SJCRH30 (cell line): Measurements from ENCODE around the gene ATXN10. TPM values are rescaled to one million over a fixed set of nuclear protein-coding genes. Genes with fewer than 3 reads are reported as not detected.

ENCODE experiments used
- DNase-seq, 2 experiments: peaks; one replicate each; pipeline ENCODE4 v3.0.0-alpha.2; 2015 to 2020
- H3K27ac ChIP-seq: fragments of 250-450 bp; sonication (Bioruptor Pico); 2 replicates; pipeline ENCODE4 v1.5.1; 2020; ENCODE audit warnings: mild to moderate bottlenecking, moderate library complexity
- H3K27me3 ChIP-seq: fragments of 250-450 bp; sonication (Bioruptor Pico); 2 replicates; pipeline ENCODE4 v1.5.1; 2020; ENCODE audit warnings: mild to moderate bottlenecking, moderate library complexity
- H3K36me3 ChIP-seq: fragments of 250-450 bp; sonication (Bioruptor Pico); 2 replicates; pipeline ENCODE4 v1.5.1; 2020; ENCODE audit warnings: mild to moderate bottlenecking, moderate library complexity
- H3K4me1 ChIP-seq: fragments of 250-450 bp; sonication (Bioruptor Pico); 2 replicates; pipeline ENCODE4 v1.5.1; 2020; ENCODE audit warnings: mild to moderate bottlenecking, moderate library complexity
- H3K4me3 ChIP-seq: fragments of 250-450 bp; sonication (Bioruptor Pico); 2 replicates; pipeline ENCODE4 v1.5.1; 2020; ENCODE audit warnings: mild to moderate bottlenecking, moderate library complexity
- H3K9me3 ChIP-seq: fragments of 250-450 bp; sonication (Bioruptor Pico); replicated peaks from 2 replicates; pipeline ENCODE4 v1.5.1; 2020; ENCODE audit warnings: mild to moderate bottlenecking, moderate library complexity
- total RNA-seq: library from RNA; depleted of rRNA; stranded (reverse); fragments of >200 nt; shearing (Covaris generic); gene quantifications from 2 replicates; pipeline ENCODE4 v1.2.3, GENCODE V29; 2014

Gene ATXN10
- total RNA-seq, 1 experiment from 2014 or later, result 38.4 TPM

DNA sequence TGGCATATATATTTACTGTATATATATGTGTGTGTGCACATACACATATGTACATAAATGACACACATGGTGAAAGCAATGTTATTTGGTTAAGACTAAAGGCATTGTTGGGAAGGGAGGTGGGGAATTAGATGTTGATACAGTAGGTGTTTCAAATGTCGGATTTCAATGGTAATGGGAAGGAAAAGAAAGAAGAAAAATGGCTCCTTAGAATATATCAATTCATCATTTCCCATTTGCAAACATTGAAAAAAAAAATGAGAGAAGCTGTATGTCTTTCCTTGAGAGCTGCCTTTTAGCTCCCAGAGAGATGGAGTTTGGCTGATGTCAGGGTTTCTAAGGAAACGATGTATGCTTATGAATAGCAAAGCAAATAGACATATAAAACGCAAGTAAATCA is 33.4 kb upstream of the ATXN10 start:
- 0 out of 2 replicates have a peak, but pooled peaks cover 7% of the 10 kb centered on the region for H3K27me3 ChIP-seq
- H3K4me3 ChIP-seq, result no peak overlapping the region
- H3K9me3 ChIP-seq, result no peaks in the 10 kb centered on the region
- H3K4me1 ChIP-seq, result peaks cover 7% of the 10 kb centered on the region; the same call in 1 of the 2 replicates
- no peak overlapping the region for H3K27ac ChIP-seq
- no peaks in the 10 kb centered on the region for H3K36me3 ChIP-seq
- no peak for DNase-seq

DNA sequence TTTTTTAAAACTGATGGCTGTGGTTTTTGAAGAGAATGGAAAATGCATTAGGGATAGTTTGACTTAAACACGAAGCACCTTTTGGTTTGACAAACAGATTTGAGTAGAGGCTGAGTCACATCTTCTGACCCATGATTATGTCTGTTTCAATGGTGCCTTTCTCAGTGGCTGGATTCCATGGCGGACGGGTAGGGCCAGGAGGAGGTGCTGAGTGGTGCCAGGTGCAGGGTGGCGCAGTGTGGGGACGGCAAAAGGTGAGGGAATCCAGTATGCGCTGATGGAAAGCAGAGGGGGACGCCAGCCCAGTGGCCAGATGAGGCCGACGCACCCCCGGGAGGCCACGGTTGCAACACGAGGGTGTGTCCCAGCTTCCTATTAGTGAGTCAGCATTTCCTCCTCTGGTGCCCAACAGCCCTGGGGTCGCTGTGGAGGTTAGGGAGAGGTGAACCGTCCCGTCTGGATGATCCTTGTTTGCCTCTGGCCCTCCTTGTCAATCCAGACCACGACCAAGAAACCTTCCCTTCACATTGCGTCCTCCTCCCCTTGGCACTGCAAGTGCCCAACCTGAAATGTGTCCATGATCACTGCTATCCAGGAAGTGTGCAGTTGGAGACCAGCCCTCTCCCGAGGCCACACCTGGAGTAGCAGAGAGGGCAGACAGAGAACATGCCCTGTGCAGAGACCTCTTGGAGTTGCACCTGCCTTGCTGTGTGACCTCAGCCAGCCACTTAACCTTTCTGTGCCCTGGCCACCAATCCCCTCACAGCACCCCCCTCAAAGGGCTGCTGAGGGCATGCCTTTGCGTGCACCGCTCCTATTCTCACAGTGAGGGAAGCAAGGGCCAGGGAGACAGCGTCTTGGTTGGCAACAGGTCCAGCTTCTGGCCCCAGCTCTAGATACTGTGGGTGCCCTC is 32.5 kb upstream of the ATXN10 start:
- Histone ChIP-seq H3K9me3 (no peaks in the 10 kb centered on the region), H3K4me1 (peaks cover 7% of the 10 kb centered on the region; the same call in 1 of the 2 replicates), H3K27me3 (0 out of 2 replicates have a peak, but pooled peaks cover 7% of the 10 kb centered on the region), H3K36me3 (no peaks in the 10 kb centered on the region), H3K4me3 (no peak overlapping the region), H3K27ac (no peak overlapping the region)
- no peak for DNase-seq

DNA sequence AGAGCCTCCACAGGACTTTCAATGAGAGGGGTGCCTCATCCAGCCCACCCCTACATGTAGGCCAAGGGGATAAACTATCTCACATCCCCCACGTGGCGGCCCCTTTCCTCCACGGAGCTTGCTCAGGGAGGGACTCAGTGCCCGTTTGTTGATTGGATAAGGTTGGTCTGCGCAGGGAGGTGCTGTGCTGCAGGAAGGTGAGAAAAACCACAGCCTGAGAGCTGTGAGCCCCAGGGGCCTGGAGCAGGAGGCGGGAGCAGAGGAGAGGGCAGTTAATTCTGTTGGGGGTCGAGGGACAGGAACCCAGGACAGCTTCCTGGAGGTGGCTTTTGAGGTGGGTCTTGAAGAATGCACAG is 31.9 kb upstream of the ATXN10 start:
- H3K4me1 ChIP-seq, result peaks cover 7% of the 10 kb centered on the region; the same call in 1 of the 2 replicates
- H3K4me3 ChIP-seq, result no peak overlapping the region
- no peak overlapping the region for H3K27ac ChIP-seq
- H3K9me3 ChIP-seq, result no peaks in the 10 kb centered on the region
- no peaks in the 10 kb centered on the region for H3K36me3 ChIP-seq
- 0 out of 2 replicates have a peak, but pooled peaks cover 7% of the 10 kb centered on the region for H3K27me3 ChIP-seq
- no peak for DNase-seq

DNA sequence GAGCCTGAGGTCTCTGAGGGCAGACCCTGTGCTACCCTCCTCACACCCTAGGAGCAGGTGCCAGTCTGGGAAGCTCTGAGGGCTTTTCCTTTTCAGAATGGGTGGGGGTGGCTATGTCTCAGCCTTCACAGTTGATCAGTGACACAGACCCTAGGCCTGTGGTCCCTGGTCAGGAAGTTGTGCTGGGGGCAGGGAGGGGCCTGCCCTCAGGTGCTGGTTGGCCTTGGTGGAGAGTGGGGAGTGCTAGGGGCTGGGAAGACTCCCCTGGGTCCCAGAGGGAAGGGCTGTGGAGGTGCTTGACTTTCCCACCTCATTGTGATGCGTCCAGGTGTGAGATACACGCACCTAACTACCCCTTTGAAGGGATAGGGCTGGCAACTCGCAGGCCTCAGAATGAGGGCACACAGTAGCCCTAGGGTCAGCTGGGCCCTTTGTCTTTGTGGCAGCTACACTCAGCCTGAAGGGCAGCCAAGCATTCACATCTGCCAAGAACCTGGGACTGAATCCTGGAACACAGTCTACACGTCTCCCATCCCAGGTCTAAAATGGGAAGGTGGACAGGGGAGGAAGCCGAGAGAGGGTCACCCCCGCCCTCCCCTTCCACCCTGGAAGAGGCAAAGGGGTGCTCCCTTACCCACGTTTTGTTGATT is 31.2 kb upstream of the ATXN10 start:
- no peak for DNase-seq
- Histone ChIP-seq H3K9me3 (no peaks in the 10 kb centered on the region), H3K4me3 (no peak overlapping the region), H3K36me3 (no peaks in the 10 kb centered on the region), H3K4me1 (peaks cover 7% of the 10 kb centered on the region; the same call in 1 of the 2 replicates), H3K27me3 (0 out of 2 replicates have a peak, but pooled peaks cover 7% of the 10 kb centered on the region), H3K27ac (no peak overlapping the region)

DNA sequence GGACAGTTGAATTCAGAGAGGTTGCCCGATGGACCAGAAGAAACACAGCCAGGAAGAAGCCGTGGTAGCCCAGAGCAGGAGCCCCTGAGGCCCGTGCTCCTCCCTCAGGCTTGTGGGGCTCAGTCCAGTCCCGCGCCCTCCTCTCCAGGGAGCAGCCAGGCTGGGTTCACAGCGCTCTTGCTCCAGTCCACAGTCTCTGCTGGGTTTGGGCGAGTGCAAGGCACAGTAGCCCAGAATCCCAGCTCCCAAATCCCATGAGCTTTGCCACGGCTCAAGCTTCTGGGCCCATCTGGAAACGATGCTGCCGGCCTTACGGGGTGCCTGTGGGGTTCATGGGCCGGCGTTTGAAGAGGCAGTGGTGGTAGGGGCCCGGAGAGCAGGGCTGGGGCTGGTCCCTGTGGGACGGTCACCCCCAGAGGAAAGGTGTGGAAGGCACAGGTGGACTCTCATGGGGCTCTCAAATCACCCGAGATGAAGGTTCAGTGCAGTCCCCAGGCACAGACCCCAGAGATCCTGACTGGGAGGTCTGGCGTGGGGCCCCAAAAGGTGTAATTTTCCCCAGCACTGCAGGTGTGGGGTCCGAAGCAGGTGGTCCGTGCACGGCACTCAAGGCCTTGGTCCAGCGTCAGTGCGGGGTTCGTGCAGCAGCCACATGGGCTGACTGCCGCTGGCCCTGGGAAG is 30.6 kb upstream of the ATXN10 start:
- H3K4me1 ChIP-seq, result peaks cover 4% of the 10 kb centered on the region; the same call in 1 of the 2 replicates
- DNase-seq, result no peak
- no peak overlapping the region for H3K27ac ChIP-seq
- no peaks in the 10 kb centered on the region for H3K36me3 ChIP-seq
- H3K27me3 ChIP-seq, result 0 out of 2 replicates have a peak, but pooled peaks cover 7% of the 10 kb centered on the region
- no peaks in the 10 kb centered on the region for H3K9me3 ChIP-seq
- H3K4me3 ChIP-seq, result no peak overlapping the region

DNA sequence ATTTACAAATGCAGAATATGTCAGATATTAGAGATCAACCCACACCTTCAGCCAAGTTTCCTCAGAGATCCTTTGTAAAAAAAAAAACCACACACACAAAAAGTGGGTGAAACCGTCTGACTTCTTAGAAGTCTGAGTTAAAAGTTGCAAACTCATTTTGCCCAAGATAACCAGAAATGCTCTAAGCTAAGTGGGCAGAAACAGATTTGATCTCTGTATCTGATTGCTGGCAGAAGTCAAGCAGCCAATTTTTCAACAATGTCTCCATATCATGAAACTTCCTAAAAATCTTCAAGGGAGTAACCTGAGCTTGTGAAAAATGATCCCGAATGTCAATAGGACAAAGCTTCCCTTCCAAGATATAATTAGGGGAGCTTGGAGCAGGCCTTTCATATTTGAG is 28.6 kb upstream of the ATXN10 start:
- H3K27me3 ChIP-seq, result 0 out of 2 replicates have a peak, but pooled peaks cover 7% of the 10 kb centered on the region
- DNase-seq, result no peak
- H3K36me3 ChIP-seq, result no peaks in the 10 kb centered on the region
- no peaks in the 10 kb centered on the region for H3K9me3 ChIP-seq
- H3K27ac ChIP-seq, result no peak overlapping the region
- H3K4me1 ChIP-seq, result no peaks in the 10 kb centered on the region
- no peak overlapping the region for H3K4me3 ChIP-seq

DNA sequence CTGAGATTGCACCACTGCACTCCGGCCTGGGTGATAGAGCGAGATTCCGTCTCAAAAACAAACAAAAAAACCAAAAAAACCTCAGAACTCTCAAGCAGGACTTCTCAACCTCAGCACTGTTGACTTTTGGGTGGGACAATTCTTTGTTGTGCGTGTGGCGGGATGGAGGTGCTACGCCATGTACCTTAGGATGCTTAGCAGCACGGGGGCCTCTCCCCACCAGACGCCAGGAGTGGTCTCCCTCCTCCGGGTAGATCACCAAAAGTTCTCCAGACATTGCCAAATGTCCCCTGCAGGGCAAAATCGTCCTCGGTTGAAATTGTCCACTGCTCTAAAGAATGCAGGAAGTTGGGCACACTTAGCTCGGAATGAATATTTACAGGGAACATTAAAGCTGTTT is 26.9 kb upstream of the ATXN10 start:
- Histone ChIP-seq H3K27me3 (0 out of 2 replicates have a peak, but pooled peaks cover 7% of the 10 kb centered on the region), H3K9me3 (no peaks in the 10 kb centered on the region), H3K27ac (no peak overlapping the region), H3K4me1 (no peaks in the 10 kb centered on the region), H3K4me3 (no peak overlapping the region), H3K36me3 (no peaks in the 10 kb centered on the region)
- DNase-seq, result no peak

DNA sequence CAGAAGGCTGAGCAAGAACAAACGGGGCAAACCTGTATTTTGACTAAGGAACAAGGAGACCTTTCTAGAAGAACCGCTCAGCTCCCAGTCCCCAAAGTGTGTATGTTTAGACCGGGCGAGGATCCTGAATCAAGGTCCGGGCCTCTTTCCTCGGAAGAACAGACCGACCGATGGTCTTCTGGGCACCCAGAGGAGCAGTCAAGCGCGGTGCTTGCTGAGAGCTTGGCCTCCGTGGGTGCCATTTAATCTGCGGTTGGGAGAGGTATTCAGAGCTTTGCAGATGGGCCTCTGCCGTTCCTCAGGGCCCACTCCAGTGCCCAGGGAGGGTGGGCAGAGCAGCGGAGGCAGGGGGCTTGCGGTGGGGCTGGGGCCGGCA is 26.5 kb upstream of the ATXN10 start:
- 0 out of 2 replicates have a peak, but pooled peaks cover 5% of the 10 kb centered on the region for H3K27me3 ChIP-seq
- no peak overlapping the region for H3K27ac ChIP-seq
- no peak for DNase-seq
- no peaks in the 10 kb centered on the region for H3K4me1 ChIP-seq
- H3K36me3 ChIP-seq, result no peaks in the 10 kb centered on the region
- no peaks in the 10 kb centered on the region for H3K9me3 ChIP-seq
- no peak overlapping the region for H3K4me3 ChIP-seq

DNA sequence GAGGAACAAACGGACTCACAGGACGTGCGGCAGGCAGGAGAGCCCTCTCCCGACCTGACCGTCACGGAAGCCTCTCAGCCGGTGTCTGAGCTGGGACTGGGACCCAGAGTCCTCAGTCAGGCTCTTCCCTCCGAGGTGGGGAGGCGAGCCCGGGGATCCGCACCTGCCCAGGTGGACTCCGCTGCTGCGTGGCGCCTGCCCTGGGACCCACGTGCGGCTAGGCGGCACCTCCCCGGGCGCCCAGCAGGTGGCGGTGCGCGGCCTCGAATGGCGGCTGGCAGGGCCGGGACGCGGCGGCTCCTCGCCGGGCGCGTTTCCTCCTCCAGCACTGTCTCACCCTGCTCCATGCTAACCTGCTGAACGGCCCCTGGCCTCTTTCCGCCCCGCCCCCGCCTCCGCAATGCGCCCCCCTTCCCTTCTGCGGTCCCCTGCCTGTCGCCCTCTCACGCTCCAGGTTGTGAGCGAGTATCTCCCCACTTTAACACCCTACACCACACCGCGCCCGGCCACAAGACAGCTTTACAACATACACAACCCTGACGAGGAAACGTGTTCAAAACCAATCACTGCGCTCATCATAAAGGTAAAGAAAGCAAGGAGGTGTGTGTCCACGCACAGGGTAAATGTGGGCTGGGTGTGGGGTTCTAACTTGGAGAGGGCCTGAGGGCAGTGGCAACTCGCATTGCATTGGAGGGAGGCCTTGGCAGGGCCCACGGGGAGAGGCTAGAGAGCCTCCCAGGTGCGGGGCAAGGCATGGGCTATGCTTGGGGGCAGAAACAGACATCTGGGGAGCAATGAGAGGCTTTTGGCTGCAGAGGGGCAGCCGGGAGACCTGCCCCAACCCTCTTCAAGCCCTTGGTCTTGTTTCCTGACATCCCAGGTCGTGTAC is 25.9 kb upstream of the ATXN10 start:
- DNase-seq, result peak; percentile 23 to 51
- Histone ChIP-seq H3K27me3 (no peaks in the 10 kb centered on the region), H3K4me3 (no peak overlapping the region)

DNA sequence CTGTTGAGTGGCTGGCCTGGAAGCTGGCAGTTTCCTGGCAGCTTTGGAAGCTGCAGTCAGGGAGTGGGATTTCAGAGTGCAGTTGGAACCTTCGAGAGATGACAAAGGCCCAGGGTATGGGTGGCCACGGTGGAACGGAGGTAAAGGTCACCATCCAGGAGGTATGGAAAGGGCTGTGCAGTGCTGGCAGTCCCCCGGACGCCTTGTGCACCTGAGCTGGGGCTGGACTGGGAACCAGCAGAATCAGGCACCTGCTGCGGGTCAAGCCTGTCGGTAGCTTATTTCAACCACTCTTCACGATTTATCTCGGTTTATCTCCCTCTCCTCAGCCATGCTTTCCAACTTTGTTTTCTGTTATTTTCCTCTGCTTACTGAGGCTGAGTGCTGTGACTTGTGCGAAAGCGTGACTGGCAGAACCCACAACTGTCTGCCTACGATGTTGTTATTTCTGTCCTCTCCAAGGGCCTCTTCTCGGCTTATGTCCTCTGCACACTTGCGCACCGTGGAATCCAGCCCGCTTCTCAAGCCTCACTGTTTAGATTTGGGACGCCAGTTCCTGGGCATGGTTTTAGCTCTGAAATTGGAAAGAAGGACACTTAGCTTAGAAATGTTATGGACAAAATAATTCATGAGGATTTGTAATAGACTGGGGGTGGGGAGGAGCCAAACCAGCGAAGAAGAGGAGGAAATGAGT is 24.0 kb upstream of the ATXN10 start:
- H3K36me3 ChIP-seq, result no peaks in the 10 kb centered on the region
- H3K27ac ChIP-seq, result no peak overlapping the region
- no peaks in the 10 kb centered on the region for H3K27me3 ChIP-seq
- H3K9me3 ChIP-seq, result no peaks in the 10 kb centered on the region
- H3K4me1 ChIP-seq, result no peaks in the 10 kb centered on the region
- no peak for DNase-seq
- no peak overlapping the region for H3K4me3 ChIP-seq

More for the DNA sequence above, 25.9 kb upstream of the ATXN10 start:
- Histone ChIP-seq H3K27ac (no peak overlapping the region), H3K4me1 (no peaks in the 10 kb centered on the region), H3K9me3 (no peaks in the 10 kb centered on the region), H3K36me3 (no peaks in the 10 kb centered on the region)

DNA sequence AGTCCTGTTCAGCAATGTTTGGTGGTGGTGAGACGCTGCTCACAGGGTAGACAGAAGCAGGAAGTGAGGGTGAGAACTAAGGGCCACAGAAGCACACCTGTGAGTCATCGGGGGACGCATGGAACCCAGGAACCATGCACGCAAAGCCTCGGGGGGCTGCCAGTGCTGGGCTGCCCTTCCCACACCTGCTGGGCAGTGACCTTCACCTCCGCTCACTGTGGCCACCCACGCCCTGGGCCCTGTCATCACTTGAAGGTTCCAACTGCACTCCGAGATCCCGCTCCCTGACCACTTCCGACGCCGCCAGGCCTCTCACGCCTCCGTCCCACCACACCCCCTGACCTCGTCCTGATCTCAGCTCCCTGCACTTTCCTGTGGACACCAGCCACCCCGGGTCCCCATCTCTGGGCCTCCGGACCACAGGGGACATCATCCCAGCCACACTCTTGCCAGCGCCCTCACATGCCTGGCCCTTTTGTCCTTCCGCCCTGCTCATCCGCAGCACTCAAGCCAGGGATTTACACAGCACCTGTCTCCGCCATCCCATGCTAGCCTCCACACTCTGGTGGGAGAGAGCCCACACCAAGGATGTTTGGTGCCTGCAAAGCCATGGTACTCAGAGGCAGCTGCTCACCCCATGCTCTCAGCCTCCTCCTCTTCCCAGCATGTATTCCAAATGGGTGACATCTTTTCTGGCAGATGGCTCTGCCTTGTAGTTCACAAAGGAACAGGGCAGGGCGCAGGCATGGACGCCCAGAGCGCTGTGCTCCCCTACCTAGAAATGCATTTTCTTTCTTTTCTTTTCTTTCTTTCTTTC is 23.1 kb upstream of the ATXN10 start:
- DNase-seq, result peak; percentile 43 to 60
- H3K4me3 ChIP-seq, result no peak overlapping the region
- no peaks in the 10 kb centered on the region for H3K4me1 ChIP-seq
- no peaks in the 10 kb centered on the region for H3K27me3 ChIP-seq
- no peak overlapping the region for H3K27ac ChIP-seq
- H3K36me3 ChIP-seq, result no peaks in the 10 kb centered on the region
- no peaks in the 10 kb centered on the region for H3K9me3 ChIP-seq

DNA sequence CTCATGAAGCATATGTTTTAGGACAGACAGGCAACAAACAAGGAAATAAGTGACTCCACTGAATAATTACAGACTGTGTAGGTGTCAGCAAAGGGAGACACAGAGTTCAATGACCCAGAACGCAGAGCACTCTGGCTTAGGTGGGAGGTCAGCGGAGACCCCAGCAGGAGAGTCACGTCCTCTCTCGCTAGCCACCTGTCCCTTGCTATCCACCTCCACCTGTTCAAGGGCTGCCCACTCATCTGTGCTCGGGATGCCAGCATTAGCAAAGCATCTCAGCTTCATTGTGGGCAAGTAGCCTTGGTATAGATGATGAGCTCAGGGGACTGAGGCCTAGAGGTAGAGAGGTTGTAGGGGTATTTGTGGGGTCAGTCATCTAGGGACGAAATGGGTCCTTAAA is 21.8 kb upstream of the ATXN10 start:
- no peak overlapping the region for H3K27ac ChIP-seq
- no peaks in the 10 kb centered on the region for H3K9me3 ChIP-seq
- H3K4me3 ChIP-seq, result no peak overlapping the region
- no peaks in the 10 kb centered on the region for H3K4me1 ChIP-seq
- no peaks in the 10 kb centered on the region for H3K36me3 ChIP-seq
- DNase-seq, result no peak
- H3K27me3 ChIP-seq, result no peaks in the 10 kb centered on the region

DNA sequence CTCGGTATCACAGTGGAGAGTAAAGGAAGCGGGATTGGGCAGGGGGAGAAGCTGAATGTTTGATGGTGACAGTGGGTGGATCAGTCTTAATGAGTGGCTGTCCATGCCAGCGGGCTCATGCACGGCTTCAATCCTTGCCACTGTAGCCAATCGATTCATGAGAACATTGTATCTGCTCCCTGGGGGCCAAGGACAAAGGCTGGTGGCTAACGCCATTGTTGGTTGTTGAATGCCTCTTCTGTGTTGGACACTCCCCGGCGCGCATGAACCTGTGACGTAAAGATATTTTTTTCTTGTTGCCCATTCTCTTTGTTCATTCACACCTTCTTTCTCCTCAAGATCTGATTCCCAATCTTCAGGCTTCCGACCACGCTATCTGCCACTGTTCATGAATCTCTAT is 20.9 kb upstream of the ATXN10 start:
- Histone ChIP-seq H3K36me3 (no peaks in the 10 kb centered on the region), H3K9me3 (no peaks in the 10 kb centered on the region), H3K4me3 (no peak overlapping the region), H3K4me1 (no peaks in the 10 kb centered on the region), H3K27me3 (no peaks in the 10 kb centered on the region), H3K27ac (no peak overlapping the region)
- DNase-seq, result no peak
